CD1c-positive myeloid dendritic cell (primary cell): ENCODE measurements around the gene PEMT.
A peak's percentile ranks its signal among the peaks of the same experiment; 100 is the strongest.

Experiments
- DNase-seq: peaks from one replicate; pipeline ENCODE4 v3.0.0-alpha.2; 2016; ENCODE audit errors: extremely low spot score

Gene PEMT

GRCh38 chr17:17591355-17592298, at the start of gene PEMT:
TSS of gene PEMT (minus strand) at chr17:17591708. CDS start at chr17:17591626, 82 bp downstream.
- DNase-seq, result peak; percentile 98

GRCh38 chr17:17639661-17640270, 48.3 kb upstream of the PEMT start:
- peak; percentile 25 for DNase-seq

GRCh38 chr17:17638467-17638866, 47.0 kb upstream of the PEMT start:
- peak; percentile 34 for DNase-seq

- peak; percentile 24 for DNase-seq
Measured at GRCh38 chr17:17636272-17636885, 44.9 kb upstream of the PEMT start.

GRCh38 chr17:17635537-17636271, 44.2 kb upstream of the PEMT start:
- peak; percentile 66 for DNase-seq

GRCh38 chr17:17635126-17635525, 43.6 kb upstream of the PEMT start:
- DNase-seq, result no peak

GRCh38 chr17:17633310-17633709, 41.8 kb upstream of the PEMT start:
- no peak for DNase-seq

GRCh38 chr17:17632690-17633089, 41.2 kb upstream of the PEMT start:
- peak; percentile 32 for DNase-seq

- DNase-seq, result no peak
Measured at GRCh38 chr17:17628388-17629008, 37.0 kb upstream of the PEMT start.

GRCh38 chr17:17626840-17627239, 35.3 kb upstream of the PEMT start:
- DNase-seq, result no peak

- no peak for DNase-seq
Measured at GRCh38 chr17:17626151-17626805, 34.8 kb upstream of the PEMT start.

GRCh38 chr17:17624741-17625140, 33.2 kb upstream of the PEMT start:
- no peak for DNase-seq

- DNase-seq, result no peak
Measured at GRCh38 chr17:17623904-17624303, 32.4 kb upstream of the PEMT start.

GRCh38 chr17:17621254-17621653, 29.7 kb upstream of the PEMT start:
- DNase-seq, result peak; percentile 24

- DNase-seq, result peak; percentile 57
Measured at GRCh38 chr17:17613708-17614114, 22.2 kb upstream of the PEMT start.

- DNase-seq, result no peak
Measured at GRCh38 chr17:17612085-17613022, 20.8 kb upstream of the PEMT start.

GRCh38 chr17:17609121-17609520, 17.6 kb upstream of the PEMT start:
- no peak for DNase-seq

GRCh38 chr17:17606416-17607000, 15.0 kb upstream of the PEMT start:
- peak; percentile 53 for DNase-seq

- DNase-seq, result peak; percentile 16
Measured at GRCh38 chr17:17605729-17606088, 14.2 kb upstream of the PEMT start.
